Activated B cell treated with CpG ODN at 0.5 μM for 24 hours (primary cell): ENCODE measurements around the gene GAB1. TPM values are rescaled to one million over a fixed set of nuclear protein-coding genes. Genes with fewer than 3 reads are reported as not detected.

ENCODE experiments used
- ATAC-seq: fragments of 200-7000 bp; cut with Tn5 transposase; one replicate; pipeline ENCODE4 v1.10.0; 2021; ENCODE audit warnings: low read depth, mild to moderate bottlenecking, moderate library complexity
- CTCF ChIA-PET: fragments of 350-600 bp; sonication (Branson Sonifier 250); formaldehyde crosslinking; loops from one replicate; lab custom pipeline; 2021; ENCODE audit warnings: antibody characterized with exemption; lab: Charles Lee
- POLR2A ChIA-PET: fragments of 350-600 bp; sonication (Branson Sonifier 250); formaldehyde crosslinking; loops from one replicate; lab custom pipeline; 2021; ENCODE audit warnings: antibody characterized with exemption; lab: Charles Lee
- DNase-seq: peaks from one replicate; pipeline ENCODE4 v3.0.0; 2022
- H3K27ac Mint-ChIP-seq: one replicate; pipeline ENCODE4 v1.8.0; 2020; ENCODE audit warnings: mixed read lengths
- H3K27me3 Mint-ChIP-seq: one replicate; pipeline ENCODE4 v1.8.0; 2021; ENCODE audit warnings: mixed read lengths
- H3K36me3 Mint-ChIP-seq: one replicate; pipeline ENCODE4 v1.8.0; 2021; ENCODE audit warnings: low read depth, mixed read lengths
- H3K4me1 Mint-ChIP-seq: one replicate; pipeline ENCODE4 v1.8.0; 2021; ENCODE audit warnings: mixed read lengths
- H3K4me3 Mint-ChIP-seq: one replicate; pipeline ENCODE4 v1.8.0; 2020; ENCODE audit warnings: mild to moderate bottlenecking, mixed read lengths
- H3K9me3 Mint-ChIP-seq: one replicate; pipeline ENCODE4 v1.8.0; 2020; ENCODE audit warnings: mixed read lengths
- CTCF ChIP-seq: fragments of 200-600 bp; IDR thresholded peaks from one replicate; pipeline ENCODE4 v1.8.0; 2022; ENCODE audit warnings: antibody characterized with exemption, mild to moderate bottlenecking
- intact Hi-C: fragments of 100-400 bp; cut with micrococcal nuclease; formaldehyde crosslinking; loops from one replicate; pipeline ENCODE4 v1.15.1; 2024
- total RNA-seq: library from RNA; stranded (reverse); gene quantifications from 2 replicates; pipeline ENCODE4 v1.2.3, GENCODE V29; 2022

The GAB1 gene
- total RNA-seq, 1 donor from 2014 or later = 12.0 TPM

GRCh38 chr4:143291314-143291713 lies 45.4 kb upstream of the GAB1 start:
- ChIA-PET CTCF (no interaction called here), POLR2A (no interaction called here)
- Mint-ChIP-seq H3K36me3 (no peaks in the 10 kb centered on the region), H3K4me3 (no peak overlapping the region), H3K9me3 (no peaks in the 10 kb centered on the region), H3K27ac (no peak overlapping the region), H3K27me3 (no peaks in the 10 kb centered on the region), H3K4me1 (no peaks in the 10 kb centered on the region)
- intact Hi-C loops = no loop called here
- DNase-seq = no peak
- ATAC-seq = no peak
- no peak for TF ChIP-seq CTCF

- no peak for ATAC-seq
- intact Hi-C loops = no loop called here
- H3K27ac Mint-ChIP-seq = no peak overlapping the region
- H3K4me3 Mint-ChIP-seq = no peak overlapping the region
- no peaks in the 10 kb centered on the region for H3K9me3 Mint-ChIP-seq
- H3K27me3 Mint-ChIP-seq = no peaks in the 10 kb centered on the region
- DNase-seq = no peak
- TF ChIP-seq CTCF = no peak
- H3K4me1 Mint-ChIP-seq = no peaks in the 10 kb centered on the region
- ChIA-PET CTCF (no interaction called here), POLR2A (no interaction called here)
- no peaks in the 10 kb centered on the region for H3K36me3 Mint-ChIP-seq
Measured at GRCh38 chr4:143292858-143293257, 43.8 kb upstream of the GAB1 start.

- no peaks in the 10 kb centered on the region for H3K36me3 Mint-ChIP-seq
- no peak for ATAC-seq
- H3K27ac Mint-ChIP-seq = no peak overlapping the region
- DNase-seq = no peak
- H3K4me3 Mint-ChIP-seq = no peak overlapping the region
- POLR2A ChIA-PET = interaction anchor here (0.6 kb wide), 1 partner anchor 43 kb away, joined by 4 read pairs; the partner anchor contains the start of gene GAB1
- H3K27me3 Mint-ChIP-seq = no peaks in the 10 kb centered on the region
- intact Hi-C loops = no loop called here
- no peak for TF ChIP-seq CTCF
- H3K4me1 Mint-ChIP-seq = no peaks in the 10 kb centered on the region
- CTCF ChIA-PET = no interaction called here
- no peaks in the 10 kb centered on the region for H3K9me3 Mint-ChIP-seq
Measured at GRCh38 chr4:143294310-143294709, 42.4 kb upstream of the GAB1 start.

- no peaks in the 10 kb centered on the region for H3K4me1 Mint-ChIP-seq
- intact Hi-C loops = no loop called here
- DNase-seq = no peak
- H3K27me3 Mint-ChIP-seq = no peaks in the 10 kb centered on the region
- H3K9me3 Mint-ChIP-seq = no peaks in the 10 kb centered on the region
- ChIA-PET POLR2A (interaction anchor here (0.6 kb wide), 1 partner anchor 42 kb away, joined by 4 read pairs; the partner anchor contains the start of gene GAB1), CTCF (no interaction called here)
- no peak for TF ChIP-seq CTCF
- H3K4me3 Mint-ChIP-seq = no peak overlapping the region
- no peak for ATAC-seq
- no peaks in the 10 kb centered on the region for H3K36me3 Mint-ChIP-seq
- no peak overlapping the region for H3K27ac Mint-ChIP-seq
Measured at GRCh38 chr4:143294710-143295275, 41.9 kb upstream of the GAB1 start.

GRCh38 chr4:143296397-143297067 lies 40.1 kb upstream of the GAB1 start:
- Mint-ChIP-seq H3K27ac (no peak overlapping the region), H3K9me3 (no peaks in the 10 kb centered on the region), H3K4me1 (no peaks in the 10 kb centered on the region), H3K4me3 (no peak overlapping the region), H3K27me3 (no peaks in the 10 kb centered on the region), H3K36me3 (no peaks in the 10 kb centered on the region)
- intact Hi-C loops = no loop called here
- ChIA-PET CTCF (no interaction called here), POLR2A (no interaction called here)
- no peak for TF ChIP-seq CTCF
- no peak for ATAC-seq
- no peak for DNase-seq
